Esophagus squamous epithelium (tissue), 4 donors: ENCODE results near the gene ADISSP.

ENCODE experiments used
- CTCF ChIP-seq, 6 experiments: fragments of 450-650 bp in 4 of 6; fragments of 200-600 bp in 2 of 6; sonication (generic) in 2 of 6; IDR thresholded peaks; one replicate each; pipeline ENCODE4 v1.5.1; 2016 to 2019; ENCODE audit warnings: antibody characterized with exemption in 6 of 6, mild to moderate bottlenecking in 4 of 6, moderate library complexity in 4 of 6
- POLR2A ChIP-seq, 4 donors: fragments of 450-650 bp; IDR thresholded peaks; one replicate each; pipeline ENCODE4 v1.6.1; 2017; ENCODE audit warnings: antibody characterized with exemption in 4 of 4, mild to moderate bottlenecking in 4 of 4, moderate library complexity in 3 of 4

- TF ChIP-seq POLR2A (IDR thresholded peaks at IDR 0.05) = no peak
- TF ChIP-seq CTCF (IDR thresholded peaks at IDR 0.05) = peak; percentile 77 to 98 (median 90)
These were observed 56.7 kb downstream of the ADISSP start for GRCh38 chr20:3710703-3711483.
